AML-193 (cell line): ENCODE measurements around the gene FRMD8.

ENCODE experiments used
- DNase-seq, 2 experiments: peaks; one replicate each; lab custom pipeline; 2025; lab: John Stamatoyannopoulos, UW

The FRMD8 gene

GRCh38 chr11:65414776-65415498 is 28.5 kb downstream of the FRMD8 start:
- DNase-seq, result no peak

GRCh38 chr11:65415499-65416340 is 29.3 kb downstream of the FRMD8 start:
- no peak for DNase-seq

- peak; percentile 71 for DNase-seq
Observed at GRCh38 chr11:65416341-65416824, 29.9 kb downstream of the FRMD8 start.

GRCh38 chr11:65416841-65417701 is 30.6 kb downstream of the FRMD8 start:
- DNase-seq, result no peak

GRCh38 chr11:65417702-65418430 is 31.4 kb downstream of the FRMD8 start:
- no peak for DNase-seq

- DNase-seq, result no peak
Observed at GRCh38 chr11:65418431-65418680, 31.9 kb downstream of the FRMD8 start.

- peak; percentile 96 to 99 for DNase-seq
Observed at GRCh38 chr11:65418681-65419459, 32.4 kb downstream of the FRMD8 start.

GRCh38 chr11:65419460-65419771 is 33.0 kb downstream of the FRMD8 start:
- DNase-seq, result no peak

GRCh38 chr11:65419772-65420481 is 33.5 kb downstream of the FRMD8 start:
- DNase-seq, result peak; percentile 57 to 61

GRCh38 chr11:65420506-65420905 is 34.1 kb downstream of the FRMD8 start:
- no peak for DNase-seq

GRCh38 chr11:65420979-65421793 is 34.7 kb downstream of the FRMD8 start:
- DNase-seq, result peak; percentile 79 to 88

GRCh38 chr11:65421794-65422632 is 35.6 kb downstream of the FRMD8 start:
- peak; percentile 72 to 76 for DNase-seq

GRCh38 chr11:65422633-65423515 is 36.4 kb downstream of the FRMD8 start, which contains the start of gene NEAT1:
TSS of gene NEAT1 (plus strand) at chr11:65422798.
- peak; percentile 77 to 78 for DNase-seq

GRCh38 chr11:65423516-65424204 is 37.2 kb downstream of the FRMD8 start:
- DNase-seq, result peak in 1 of 2 experiments; percentile 32

- peak; percentile 40 to 41 for DNase-seq
Observed at GRCh38 chr11:65424205-65425104, 38.0 kb downstream of the FRMD8 start.
